Stomach (tissue), 4 donors: ENCODE results near the gene DENND6B.

ENCODE experiments used
- EP300 ChIP-seq: sonication (generic); formaldehyde crosslinking; IDR thresholded peaks from one replicate; pipeline ENCODE4 v1.6.1; 2017; ENCODE audit warnings: antibody characterized with exemption
- TF ChIP-seq, protein P1 (sequence below), 7 experiments: fragments of 450-650 bp in 4 of 7; fragments of 200-600 bp in 3 of 7; sonication (generic) in 3 of 7; IDR thresholded peaks; one replicate each; pipeline ENCODE4 v1.5.1; 2016 to 2019; ENCODE audit warnings: antibody characterized with exemption in 7 of 7, control low read depth in 2 of 7, mild to moderate bottlenecking in 1 of 7

DNA sequence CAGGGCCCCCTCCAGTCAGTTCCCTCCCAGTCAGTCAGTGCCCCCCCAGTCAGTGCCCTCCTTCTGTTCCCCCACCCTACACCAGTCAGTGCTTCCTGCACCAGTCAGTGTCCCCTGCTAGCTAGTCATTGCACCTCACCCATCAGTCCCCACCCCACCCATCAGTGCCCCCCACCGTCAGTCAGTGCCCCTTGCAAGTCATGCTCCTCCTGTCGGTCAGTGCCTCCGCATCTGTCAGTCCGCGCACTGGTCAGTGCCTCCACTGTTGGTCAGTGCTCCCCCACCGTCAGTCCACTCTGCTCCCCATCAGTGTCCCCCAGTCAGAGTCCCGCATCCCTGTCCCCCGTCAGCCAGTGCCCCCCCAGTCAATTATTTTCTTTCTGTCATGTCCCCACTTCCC is 19.7 kb upstream of the DENND6B start:
- no peak for TF ChIP-seq EP300
- TF ChIP-seq, protein P1, sequence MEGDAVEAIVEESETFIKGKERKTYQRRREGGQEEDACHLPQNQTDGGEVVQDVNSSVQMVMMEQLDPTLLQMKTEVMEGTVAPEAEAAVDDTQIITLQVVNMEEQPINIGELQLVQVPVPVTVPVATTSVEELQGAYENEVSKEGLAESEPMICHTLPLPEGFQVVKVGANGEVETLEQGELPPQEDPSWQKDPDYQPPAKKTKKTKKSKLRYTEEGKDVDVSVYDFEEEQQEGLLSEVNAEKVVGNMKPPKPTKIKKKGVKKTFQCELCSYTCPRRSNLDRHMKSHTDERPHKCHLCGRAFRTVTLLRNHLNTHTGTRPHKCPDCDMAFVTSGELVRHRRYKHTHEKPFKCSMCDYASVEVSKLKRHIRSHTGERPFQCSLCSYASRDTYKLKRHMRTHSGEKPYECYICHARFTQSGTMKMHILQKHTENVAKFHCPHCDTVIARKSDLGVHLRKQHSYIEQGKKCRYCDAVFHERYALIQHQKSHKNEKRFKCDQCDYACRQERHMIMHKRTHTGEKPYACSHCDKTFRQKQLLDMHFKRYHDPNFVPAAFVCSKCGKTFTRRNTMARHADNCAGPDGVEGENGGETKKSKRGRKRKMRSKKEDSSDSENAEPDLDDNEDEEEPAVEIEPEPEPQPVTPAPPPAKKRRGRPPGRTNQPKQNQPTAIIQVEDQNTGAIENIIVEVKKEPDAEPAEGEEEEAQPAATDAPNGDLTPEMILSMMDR (IDR thresholded peaks at IDR 0.05): no peak
